K562 (cell line): Measurements from ENCODE around the gene MMS19. TPM values are rescaled to one million over a fixed set of nuclear protein-coding genes. Genes with fewer than 3 reads are reported as not detected.

ENCODE experiments used
- CCNT2 ChIP-seq: IDR thresholded peaks from 2 replicates; pipeline ENCODE4 v1.6.1; 2011; ENCODE audit warnings: borderline replicate concordance, low read depth, mild to moderate bottlenecking, moderate library complexity, mixed read lengths, low read length; ENCODE audit not compliant: insufficient read length; ENCODE audit errors: extremely low read depth
- DPF2 ChIP-seq: fragments of 450-650 bp; IDR thresholded peaks from 2 replicates; pipeline ENCODE4 v1.6.1; 2016
- EP400 ChIP-seq: fragments of 450-650 bp; IDR thresholded peaks from 2 replicates; pipeline ENCODE4 v1.6.1; 2017; ENCODE audit warnings: antibody characterized with exemption, mild to moderate bottlenecking, moderate library complexity
- MYBL2 ChIP-seq, 2 experiments: fragments of 450-650 bp in 1 of 2; sonication (generic) in 1 of 2; formaldehyde crosslinking in 1 of 2; IDR thresholded peaks; 2 replicates each; pipeline versions ENCODE4 v1.6.1 to v1.8.1; 2017 to 2022; ENCODE audit warnings: borderline replicate concordance in 1 of 2, inconsistent platforms in 1 of 2, low read depth in 1 of 2, mild to moderate bottlenecking in 1 of 2, missing genetic modification reagents in 1 of 2, moderate library complexity in 1 of 2
- NFE2 ChIP-seq: IDR thresholded peaks from 2 replicates; pipeline ENCODE4 v1.6.1; 2014; ENCODE audit warnings: antibody characterized with exemption, low read depth
- PCBP1 ChIP-seq: fragments of 200-400 bp; formaldehyde crosslinking; IDR thresholded peaks from 2 replicates; pipeline ENCODE4 v1.6.1; 2018; ENCODE audit warnings: mild to moderate bottlenecking, low read depth, low read length; ENCODE audit not compliant: poor library complexity, severe bottlenecking
- PML ChIP-seq: IDR thresholded peaks from 2 replicates; pipeline ENCODE4 v1.6.1; 2012; ENCODE audit warnings: low read length, inconsistent platforms
- POLR2H ChIP-seq: IDR thresholded peaks from 2 replicates; pipeline ENCODE4 v1.6.1; 2016; ENCODE audit warnings: missing genetic modification characterization, low read depth, mild to moderate bottlenecking, control low read depth, missing compliant biosample characterization, moderate library complexity
- POLR3A ChIP-seq: IDR thresholded peaks from 2 replicates; pipeline ENCODE4 v1.6.1; 2011; ENCODE audit warnings: borderline replicate concordance, mild to moderate bottlenecking, moderate library complexity; ENCODE audit not compliant: insufficient read length, insufficient read depth; ENCODE audit errors: extremely low read depth
- RCOR1 ChIP-seq, 2 experiments: IDR thresholded peaks; 2 replicates each; pipeline ENCODE4 v1.6.1; 2012; ENCODE audit warnings: low read depth in 2 of 2, low read length in 2 of 2, borderline replicate concordance in 1 of 2, improper control_type of control experiment in 1 of 2
- RHOXF2B ChIP-seq: fragments of 250-450 bp; sonication (Bioruptor Pico); conservative IDR thresholded peaks from 2 replicates; pipeline ENCODE4 v1.5.1; 2021
- SAP30 ChIP-seq: fragments of 200-600 bp; sonication (generic); IDR thresholded peaks from 2 replicates; pipeline ENCODE4 v1.6.1; 2012; ENCODE audit warnings: borderline replicate concordance, low read depth, mild to moderate bottlenecking, moderate library complexity, low read length, control low read depth, inconsistent platforms; ENCODE audit not compliant: insufficient read depth, poor library complexity, severe bottlenecking
- SMARCE1 ChIP-seq: fragments of 450-650 bp; IDR thresholded peaks from 2 replicates; pipeline ENCODE4 v1.7.1; 2016; ENCODE audit warnings: mild to moderate bottlenecking
- SRSF3 ChIP-seq: fragments of 200-400 bp; formaldehyde crosslinking; IDR thresholded peaks from 2 replicates; pipeline ENCODE4 v1.6.1; 2016; ENCODE audit warnings: mild to moderate bottlenecking, low read length, moderate library complexity; ENCODE audit not compliant: insufficient read depth
- USF1 ChIP-seq: sonication (generic); formaldehyde crosslinking; IDR thresholded peaks from 2 replicates; pipeline ENCODE4 v1.9.0; 2022; ENCODE audit warnings: mild to moderate bottlenecking, missing genetic modification reagents
- ZBTB8A ChIP-seq: fragments of 450-650 bp; IDR thresholded peaks from 2 replicates; pipeline ENCODE4 v1.6.1; 2018; ENCODE audit warnings: mild to moderate bottlenecking, moderate library complexity; ENCODE audit not compliant: partially characterized antibody
- ZMIZ1 ChIP-seq, 2 experiments: fragments of 150-350 bp in 1 of 2; IDR thresholded peaks; 2 replicates each; pipeline ENCODE4 v1.6.1; 2012 to 2016; ENCODE audit warnings: low read depth in 2 of 2, low read length in 2 of 2, mild to moderate bottlenecking in 1 of 2, moderate library complexity in 1 of 2
- ZNF274 ChIP-seq: IDR thresholded peaks from 2 replicates; pipeline ENCODE4 v1.6.1; 2011; ENCODE audit warnings: low read depth, mild to moderate bottlenecking, low read length, moderate library complexity, borderline replicate concordance
- ZNF436 ChIP-seq: fragments of 250-450, 450-650 bp; sonication (Bioruptor Pico); formaldehyde crosslinking; IDR thresholded peaks from 2 replicates; pipeline ENCODE4 v1.7.0; 2020; ENCODE audit warnings: mild to moderate bottlenecking
- ZNF766 ChIP-seq: fragments of 200-800 bp; sonication (Bioruptor generic); conservative IDR thresholded peaks from 2 replicates; pipeline ENCODE4 v1.6.1; 2016; ENCODE audit warnings: missing genetic modification characterization, missing compliant biosample characterization
- polyA plus RNA-seq, 8 experiments: library from polyadenylated mRNA; depleted of rRNA in 4 of 8; stranded (reverse) in 5 of 8; unstranded in 3 of 8; fragments of >200 nt; fragmentation: Nextera tagmentation in 2 of 8; fragmentation: Illumina TruSeq in 1 of 8; extraction: Ambion mirVana in 2 of 8; extraction: Trizol in 1 of 8; gene quantifications; 2 replicates each; pipeline versions ENCODE4 v1.2.1 to v1.2.3, GENCODE V29; 2011 to 2014; ENCODE audit warnings: inconsistent platforms in 1 of 8, missing spikeins in 1 of 8
- total RNA-seq, 7 experiments: library from RNA; depleted of rRNA in 6 of 7; stranded (reverse); fragments of >200 nt in 6 of 7; fragmentation: Illumina TruSeq in 2 of 7; extraction: Trizol in 2 of 7; gene quantifications; 2 replicates each; pipeline versions ENCODE4 v1.2.1 to v1.2.3, GENCODE V29; 2011 to 2021; ENCODE audit warnings: low replicate concordance in 1 of 7
- TF ChIP-seq, protein P1 (sequence below): sonication (generic); formaldehyde crosslinking; IDR thresholded peaks from 2 replicates; pipeline ENCODE4 v1.8.0; 2022; ENCODE audit warnings: mild to moderate bottlenecking, missing genetic modification reagents, borderline replicate concordance
- TF ChIP-seq, protein P2 (sequence below): fragments of 250-450 bp; sonication (Bioruptor Pico); IDR thresholded peaks from 2 replicates; pipeline ENCODE4 v1.8.0; 2021; ENCODE audit warnings: moderate library complexity, mild to moderate bottlenecking, inconsistent platforms

MMS19 gene
- total and polyA plus RNA-seq, 9 of the 15 experiments (the other 6 are each of a cell fraction or from before 2014, with no cell fraction given) = 40.1 to 110 (median 62.9) TPM

GRCh38 chr10:97497572-97498075 lies 598 bp downstream of the MMS19 start (continued):
- TF ChIP-seq ZMIZ1 (IDR thresholded peaks at IDR 0.05; ENCODE audit: low read depth in 2 of 2, low read length in 2 of 2) = no peak
- no peak for TF ChIP-seq ZNF766 (CRISPR knock-in tag)
- TF ChIP-seq SAP30 = no peak
- TF ChIP-seq SMARCE1 = no peak
- no peak for TF ChIP-seq ZNF274
- TF ChIP-seq, protein P1, sequence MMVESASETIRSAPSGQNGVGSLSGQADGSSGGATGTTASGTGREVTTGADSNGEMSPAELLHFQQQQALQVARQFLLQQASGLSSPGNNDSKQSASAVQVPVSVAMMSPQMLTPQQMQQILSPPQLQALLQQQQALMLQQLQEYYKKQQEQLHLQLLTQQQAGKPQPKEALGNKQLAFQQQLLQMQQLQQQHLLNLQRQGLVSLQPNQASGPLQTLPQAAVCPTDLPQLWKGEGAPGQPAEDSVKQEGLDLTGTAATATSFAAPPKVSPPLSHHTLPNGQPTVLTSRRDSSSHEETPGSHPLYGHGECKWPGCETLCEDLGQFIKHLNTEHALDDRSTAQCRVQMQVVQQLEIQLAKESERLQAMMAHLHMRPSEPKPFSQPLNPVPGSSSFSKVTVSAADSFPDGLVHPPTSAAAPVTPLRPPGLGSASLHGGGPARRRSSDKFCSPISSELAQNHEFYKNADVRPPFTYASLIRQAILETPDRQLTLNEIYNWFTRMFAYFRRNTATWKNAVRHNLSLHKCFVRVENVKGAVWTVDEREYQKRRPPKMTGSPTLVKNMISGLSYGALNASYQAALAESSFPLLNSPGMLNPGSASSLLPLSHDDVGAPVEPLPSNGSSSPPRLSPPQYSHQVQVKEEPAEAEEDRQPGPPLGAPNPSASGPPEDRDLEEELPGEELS = no peak
- no peak for TF ChIP-seq PCBP1
- no peak for TF ChIP-seq ZBTB8A
- TF ChIP-seq PML = no peak
- no peak for TF ChIP-seq CCNT2
- TF ChIP-seq MYBL2 (IDR thresholded peaks at IDR 0.05; ENCODE audit: low read depth) = no peak
- TF ChIP-seq MYBL2 (CRISPR knock-in tag; IDR thresholded peaks at IDR 0.05; ENCODE audit: borderline replicate concordance) = no peak
- TF ChIP-seq, protein P2, sequence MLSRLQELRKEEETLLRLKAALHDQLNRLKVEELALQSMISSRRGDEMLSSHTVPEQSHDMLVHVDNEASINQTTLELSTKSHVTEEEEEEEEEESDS (CRISPR knock-in tag) = no peak
- TF ChIP-seq ZNF436 (CRISPR knock-in tag) = no peak
- TF ChIP-seq EP400 = peak; percentile 87; the same call in 1 of the 2 replicates
- no peak for TF ChIP-seq USF1 (CRISPR knock-in tag)
- no peak for TF ChIP-seq DPF2
- TF ChIP-seq NFE2 = no peak
- peak in 1 of 2 experiments; percentile 53; a peak in 1 of 4 replicates for TF ChIP-seq RCOR1 (IDR thresholded peaks at IDR 0.05; ENCODE audit: borderline replicate concordance in 1 of 2, low read depth in 2 of 2, low read length in 2 of 2)
- TF ChIP-seq POLR3A = no peak
- TF ChIP-seq POLR2H (tag) = no peak
- TF ChIP-seq SRSF3 = no peak
- TF ChIP-seq RHOXF2B (CRISPR knock-in tag) = no peak
